SK-N-SH treated with all-trans-retinoic acid at 6 μM for 48 hours (cell line): ENCODE results near the gene PARP2.

Source experiments
- ATAC-seq: fragments of 200-7000 bp; cut with Tn5 transposase; 3 replicates; pipeline ENCODE4 v1.9.1; 2020; ENCODE audit warnings: mild to moderate bottlenecking, moderate library complexity
- BACH2 ChIP-seq: fragments of 250-450 bp; sonication (Bioruptor Pico); IDR thresholded peaks from 2 replicates; pipeline ENCODE4 v1.9.0; 2021; ENCODE audit warnings: mild to moderate bottlenecking, borderline replicate concordance
- CSDC2 ChIP-seq: fragments of 250-450 bp; sonication (Bioruptor Pico); IDR thresholded peaks from 2 replicates; pipeline ENCODE4 v1.5.0; 2020; ENCODE audit warnings: mild to moderate bottlenecking, moderate library complexity
- CSRNP3 ChIP-seq: fragments of 250-450 bp; sonication (Bioruptor Pico); IDR thresholded peaks from 2 replicates; pipeline ENCODE4 v1.5.1; 2021; ENCODE audit warnings: mild to moderate bottlenecking, moderate library complexity
- ESRRG ChIP-seq: fragments of 250-450 bp; sonication (Bioruptor Pico); IDR thresholded peaks from 2 replicates; pipeline ENCODE4 v1.6.1; 2021; ENCODE audit warnings: mild to moderate bottlenecking
- GLIS3 ChIP-seq: fragments of 250-450 bp; sonication (Bioruptor Pico); IDR thresholded peaks from 2 replicates; pipeline ENCODE4 v1.5.0; 2020; ENCODE audit warnings: mild to moderate bottlenecking, moderate library complexity
- ISL1 ChIP-seq: fragments of 250-450 bp; sonication (Bioruptor Pico); IDR thresholded peaks from 2 replicates; pipeline ENCODE4 v2.1.2; 2022; ENCODE audit warnings: mild to moderate bottlenecking, moderate library complexity
- OSR1 ChIP-seq: fragments of 250-450 bp; sonication (Bioruptor Pico); IDR thresholded peaks from 2 replicates; pipeline ENCODE4 v1.8.0; 2022; ENCODE audit warnings: moderate library complexity, mild to moderate bottlenecking, inconsistent platforms
- PPARA ChIP-seq: fragments of 250-450 bp; sonication (Bioruptor Pico); IDR thresholded peaks from 2 replicates; pipeline ENCODE4 v1.5.0; 2020; ENCODE audit warnings: mild to moderate bottlenecking, borderline replicate concordance
- TCF4 ChIP-seq: fragments of 250-450 bp; sonication (Bioruptor Pico); IDR thresholded peaks from 2 replicates; pipeline ENCODE4 v1.8.0; 2021; ENCODE audit warnings: mild to moderate bottlenecking, moderate library complexity, borderline replicate concordance
- TOX ChIP-seq: fragments of 250-450 bp; sonication (Bioruptor Pico); IDR thresholded peaks from 2 replicates; pipeline ENCODE4 v1.8.0; 2021; ENCODE audit warnings: mild to moderate bottlenecking, moderate library complexity, borderline replicate concordance
- ZC3H10 ChIP-seq: fragments of 250-450 bp; sonication (Bioruptor Pico); IDR thresholded peaks from 2 replicates; pipeline ENCODE4 v1.5.1; 2021; ENCODE audit warnings: mild to moderate bottlenecking, moderate library complexity
- ZFP3 ChIP-seq: fragments of 250-450 bp; sonication (Bioruptor Pico); IDR thresholded peaks from 2 replicates; pipeline ENCODE4 v1.5.0; 2020; ENCODE audit warnings: mild to moderate bottlenecking, moderate library complexity
- ZFP30 ChIP-seq: fragments of 450-650 bp; formaldehyde crosslinking; IDR thresholded peaks from 2 replicates; pipeline ENCODE4 v1.5.0; 2022; ENCODE audit warnings: mild to moderate bottlenecking, moderate library complexity
- ZNF565 ChIP-seq: fragments of 450-650 bp; formaldehyde crosslinking; conservative IDR thresholded peaks from 2 replicates; pipeline ENCODE4 v1.5.0; 2020; ENCODE audit warnings: low read depth, mild to moderate bottlenecking, moderate library complexity
- ZNF70 ChIP-seq: fragments of 450-650 bp; formaldehyde crosslinking; IDR thresholded peaks from 2 replicates; pipeline ENCODE4 v1.5.0; 2020; ENCODE audit warnings: mild to moderate bottlenecking, moderate library complexity
- ZNF8 ChIP-seq: fragments of 450-650 bp; formaldehyde crosslinking; IDR thresholded peaks from 2 replicates; pipeline ENCODE4 v1.5.0; 2020; ENCODE audit warnings: mild to moderate bottlenecking, moderate library complexity
- TF ChIP-seq, protein P1 (sequence below): fragments of 250-450 bp; sonication (Bioruptor Pico); IDR thresholded peaks from 2 replicates; pipeline ENCODE4 v1.5.1; 2020; ENCODE audit warnings: low read depth, mild to moderate bottlenecking, moderate library complexity
- TF ChIP-seq, protein P2 (sequence below): fragments of 250-450 bp; sonication (Bioruptor Pico); IDR thresholded peaks from 2 replicates; pipeline ENCODE4 v1.5.0; 2020; ENCODE audit warnings: mild to moderate bottlenecking, moderate library complexity

Gene PARP2

GRCh38 chr14:20403521-20403920 lies 60.1 kb downstream of the PARP2 start:
- TF ChIP-seq ISL1 (no peak), TOX (CRISPR knock-in tag) (no peak), ZNF565 (CRISPR knock-in tag) (no peak), ZNF70 (no peak), ZNF8 (CRISPR knock-in tag) (no peak), OSR1 (no peak), GLIS3 (no peak), ZFP3 (no peak), BACH2 (CRISPR knock-in tag) (no peak), ZFP30 (CRISPR knock-in tag) (no peak), PPARA (CRISPR knock-in tag) (no peak), CSRNP3 (CRISPR knock-in tag) (no peak), ZC3H10 (CRISPR knock-in tag) (no peak), TCF4 (CRISPR knock-in tag) (no peak), CSDC2 (no peak), ESRRG (CRISPR knock-in tag) (no peak)
- TF ChIP-seq, protein P1, sequence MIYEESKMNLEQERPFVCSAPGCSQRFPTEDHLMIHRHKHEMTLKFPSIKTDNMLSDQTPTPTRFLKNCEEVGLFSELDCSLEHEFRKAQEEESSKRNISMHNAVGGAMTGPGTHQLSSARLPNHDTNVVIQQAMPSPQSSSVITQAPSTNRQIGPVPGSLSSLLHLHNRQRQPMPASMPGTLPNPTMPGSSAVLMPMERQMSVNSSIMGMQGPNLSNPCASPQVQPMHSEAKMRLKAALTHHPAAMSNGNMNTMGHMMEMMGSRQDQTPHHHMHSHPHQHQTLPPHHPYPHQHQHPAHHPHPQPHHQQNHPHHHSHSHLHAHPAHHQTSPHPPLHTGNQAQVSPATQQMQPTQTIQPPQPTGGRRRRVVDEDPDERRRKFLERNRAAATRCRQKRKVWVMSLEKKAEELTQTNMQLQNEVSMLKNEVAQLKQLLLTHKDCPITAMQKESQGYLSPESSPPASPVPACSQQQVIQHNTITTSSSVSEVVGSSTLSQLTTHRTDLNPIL (CRISPR knock-in tag): no peak
- TF ChIP-seq, protein P2, sequence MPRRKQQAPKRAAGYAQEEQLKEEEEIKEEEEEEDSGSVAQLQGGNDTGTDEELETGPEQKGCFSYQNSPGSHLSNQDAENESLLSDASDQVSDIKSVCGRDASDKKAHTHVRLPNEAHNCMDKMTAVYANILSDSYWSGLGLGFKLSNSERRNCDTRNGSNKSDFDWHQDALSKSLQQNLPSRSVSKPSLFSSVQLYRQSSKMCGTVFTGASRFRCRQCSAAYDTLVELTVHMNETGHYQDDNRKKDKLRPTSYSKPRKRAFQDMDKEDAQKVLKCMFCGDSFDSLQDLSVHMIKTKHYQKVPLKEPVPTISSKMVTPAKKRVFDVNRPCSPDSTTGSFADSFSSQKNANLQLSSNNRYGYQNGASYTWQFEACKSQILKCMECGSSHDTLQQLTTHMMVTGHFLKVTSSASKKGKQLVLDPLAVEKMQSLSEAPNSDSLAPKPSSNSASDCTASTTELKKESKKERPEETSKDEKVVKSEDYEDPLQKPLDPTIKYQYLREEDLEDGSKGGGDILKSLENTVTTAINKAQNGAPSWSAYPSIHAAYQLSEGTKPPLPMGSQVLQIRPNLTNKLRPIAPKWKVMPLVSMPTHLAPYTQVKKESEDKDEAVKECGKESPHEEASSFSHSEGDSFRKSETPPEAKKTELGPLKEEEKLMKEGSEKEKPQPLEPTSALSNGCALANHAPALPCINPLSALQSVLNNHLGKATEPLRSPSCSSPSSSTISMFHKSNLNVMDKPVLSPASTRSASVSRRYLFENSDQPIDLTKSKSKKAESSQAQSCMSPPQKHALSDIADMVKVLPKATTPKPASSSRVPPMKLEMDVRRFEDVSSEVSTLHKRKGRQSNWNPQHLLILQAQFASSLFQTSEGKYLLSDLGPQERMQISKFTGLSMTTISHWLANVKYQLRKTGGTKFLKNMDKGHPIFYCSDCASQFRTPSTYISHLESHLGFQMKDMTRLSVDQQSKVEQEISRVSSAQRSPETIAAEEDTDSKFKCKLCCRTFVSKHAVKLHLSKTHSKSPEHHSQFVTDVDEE (CRISPR knock-in tag): no peak
- no peak for ATAC-seq
